ENCODE data around the gene PTPN18. TPM values are rescaled to one million over a fixed set of nuclear protein-coding genes. Genes with fewer than 3 reads are reported as not detected.

The PTPN18 gene
- total RNA-seq, 2 donors from 2014 or later: 79.2 to 93.3 TPM

GRCh38 chr2:130345611-130346010, 10.2 kb upstream of the PTPN18 start:
- Histone ChIP-seq H3K36me3 (peaks cover 29% of the 10 kb centered on the region), H3K4me1 (ENCODE audit: control insufficient read depth in 1 of 2, low read depth in 2 of 2) (peaks cover 7 to 16% of the 10 kb centered on the region in 2 donors), H3K9me3 (no peaks in the 10 kb centered on the region), H3K27me3 (replicated peaks; ENCODE audit: insufficient read depth) (no peaks in the 10 kb centered on the region), H3K4me3 (no peak overlapping the region), H3K27ac (no peak overlapping the region)
- no peak for TF ChIP-seq CTCF (IDR thresholded peaks at IDR 0.05)
- ATAC-seq (ENCODE audit: insufficient number of reproducible peaks, low FRiP score, low read depth): no peak
- DNase-seq (ENCODE audit: low spot score): no peak

GRCh38 chr2:130346041-130346740, 9.7 kb upstream of the PTPN18 start:
- ATAC-seq (ENCODE audit: insufficient number of reproducible peaks, low FRiP score, low read depth) (no peak), DNase-seq (ENCODE audit: low spot score) (no peak)
- Histone ChIP-seq H3K9me3 (no peaks in the 10 kb centered on the region), H3K36me3 (peaks cover 29% of the 10 kb centered on the region), H3K27me3 (replicated peaks; ENCODE audit: insufficient read depth) (no peaks in the 10 kb centered on the region), H3K4me3 (no peak overlapping the region), H3K27ac (no peak overlapping the region), H3K4me1 (ENCODE audit: control insufficient read depth in 1 of 2, low read depth in 2 of 2) (peaks cover 7 to 14% of the 10 kb centered on the region in 2 donors)
- no peak for TF ChIP-seq CTCF (IDR thresholded peaks at IDR 0.05)

- Histone ChIP-seq H3K4me1 (ENCODE audit: control insufficient read depth in 1 of 2, low read depth in 2 of 2) (peaks cover 7 to 10% of the 10 kb centered on the region in 2 donors), H3K27ac (no peak overlapping the region), H3K9me3 (no peaks in the 10 kb centered on the region), H3K27me3 (replicated peaks; ENCODE audit: insufficient read depth) (no peaks in the 10 kb centered on the region), H3K4me3 (no peak overlapping the region), H3K36me3 (peaks cover 29% of the 10 kb centered on the region)
- DNase-seq (ENCODE audit: low spot score): no peak
- no peak for TF ChIP-seq CTCF (IDR thresholded peaks at IDR 0.05)
- ATAC-seq (ENCODE audit: insufficient number of reproducible peaks, low FRiP score, low read depth): no peak
These were observed 9.2 kb upstream of the PTPN18 start for GRCh38 chr2:130346741-130347066.

- no peak for ATAC-seq (ENCODE audit: insufficient number of reproducible peaks, low FRiP score, low read depth)
- Histone ChIP-seq H3K27me3 (replicated peaks; ENCODE audit: insufficient read depth) (no peaks in the 10 kb centered on the region), H3K9me3 (no peaks in the 10 kb centered on the region), H3K4me1 (ENCODE audit: control insufficient read depth in 1 of 2, low read depth in 2 of 2) (peaks cover 7 to 10% of the 10 kb centered on the region in 2 donors), H3K4me3 (no peak overlapping the region), H3K36me3 (peaks cover 29% of the 10 kb centered on the region), H3K27ac (no peak overlapping the region)
- no peak for TF ChIP-seq CTCF (IDR thresholded peaks at IDR 0.05)
- no peak for DNase-seq (ENCODE audit: low spot score)
These were observed 8.5 kb upstream of the PTPN18 start for GRCh38 chr2:130347220-130347925.

- Histone ChIP-seq H3K27ac (no peak overlapping the region), H3K27me3 (replicated peaks; ENCODE audit: insufficient read depth) (no peaks in the 10 kb centered on the region), H3K36me3 (peaks cover 29% of the 10 kb centered on the region), H3K4me1 (ENCODE audit: control insufficient read depth in 1 of 2, low read depth in 2 of 2) (peaks cover 0 to 3% of the 10 kb centered on the region in 2 donors), H3K9me3 (no peaks in the 10 kb centered on the region), H3K4me3 (no peak overlapping the region)
- ATAC-seq (ENCODE audit: insufficient number of reproducible peaks, low FRiP score, low read depth) (no peak), DNase-seq (ENCODE audit: low spot score) (no peak)
- no peak for TF ChIP-seq CTCF (IDR thresholded peaks at IDR 0.05)
These were observed 6.7 kb upstream of the PTPN18 start for GRCh38 chr2:130349174-130349573.
